Stimulated activated CD8-positive, alpha-beta memory T cell treated with anti-CD3 and anti-CD28 coated beads, Interleukin-2, amount 100 ng/mL, for 1 hour (primary cell): ENCODE results near the gene ITGB2.
A peak's percentile ranks its signal among the peaks of the same experiment; 100 is the strongest.

ENCODE experiments used
- DNase-seq, 2 donors: peaks; one replicate each; pipeline ENCODE4 v3.0.0-alpha.2; 2020; ENCODE audit warnings: low read depth in 2 of 2

The ITGB2 gene

DNA sequence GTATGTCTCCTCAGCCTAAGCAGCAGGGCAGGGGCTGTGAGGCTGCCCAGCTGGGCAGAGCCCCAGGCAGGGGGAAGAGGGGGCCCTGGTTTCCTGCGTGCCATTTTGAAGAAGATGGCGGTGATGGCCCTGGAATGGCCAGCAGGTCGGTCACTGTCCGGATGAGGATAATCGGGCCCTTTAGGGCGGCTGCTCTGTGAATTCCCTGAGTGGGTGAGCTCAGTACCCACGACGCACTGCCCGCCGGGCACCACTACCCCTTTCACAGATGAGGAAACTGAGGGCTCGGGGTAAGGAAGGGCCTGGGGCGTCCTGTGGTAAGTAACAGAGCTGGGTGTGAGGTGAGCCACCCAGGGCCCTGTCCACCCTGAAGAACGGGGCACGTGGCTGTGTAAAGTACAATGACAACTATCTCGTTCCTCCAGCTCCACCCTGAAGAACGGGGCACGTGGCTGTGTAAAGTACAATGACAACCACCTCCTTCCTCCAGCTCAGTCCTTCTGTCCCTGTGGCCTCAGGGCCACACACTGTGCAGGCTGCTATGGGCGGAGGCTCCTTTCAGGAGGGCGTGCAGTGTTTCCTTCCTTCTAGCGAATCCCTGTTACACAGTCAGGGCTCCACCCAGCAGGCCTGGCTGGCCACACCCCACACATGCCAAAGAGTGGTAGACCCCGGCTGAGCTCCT is 23.2 kb downstream of the ITGB2 start:
- no peak for DNase-seq

DNA sequence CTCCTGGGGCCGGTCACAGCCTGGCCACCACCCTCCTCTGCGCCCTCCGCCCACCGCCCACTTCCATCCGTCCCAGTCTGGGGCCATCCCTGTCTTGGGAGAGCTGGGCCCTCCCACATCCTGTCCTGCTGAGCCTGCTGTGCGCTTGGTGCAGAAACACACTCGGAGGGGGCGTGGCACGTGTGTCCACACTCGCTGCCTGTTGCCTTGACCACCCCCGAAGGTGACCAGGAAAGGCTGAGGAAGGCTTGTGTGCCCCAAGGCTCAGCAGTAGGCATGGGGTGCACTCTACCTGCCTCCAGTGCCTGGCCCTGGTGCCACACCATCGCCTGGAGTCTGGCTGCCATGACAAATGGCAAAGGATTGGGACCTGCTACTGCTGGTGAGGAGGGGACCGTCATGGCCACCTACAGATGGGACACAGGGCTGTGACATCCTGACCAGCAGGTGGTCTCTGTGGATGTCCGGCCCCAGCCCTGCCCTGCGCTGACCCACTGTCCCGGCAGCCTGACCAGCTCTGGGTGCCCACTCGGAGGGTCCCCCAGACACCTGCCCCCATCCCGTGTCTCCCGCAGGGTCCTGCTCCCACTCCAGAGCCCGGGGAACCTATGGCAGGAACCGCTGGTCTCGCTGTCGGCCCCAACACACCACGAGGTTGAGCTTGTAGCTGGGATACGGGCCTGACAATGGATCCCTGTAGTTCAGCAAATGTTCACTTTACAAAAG is 24.0 kb downstream of the ITGB2 start:
- DNase-seq = no peak

DNA sequence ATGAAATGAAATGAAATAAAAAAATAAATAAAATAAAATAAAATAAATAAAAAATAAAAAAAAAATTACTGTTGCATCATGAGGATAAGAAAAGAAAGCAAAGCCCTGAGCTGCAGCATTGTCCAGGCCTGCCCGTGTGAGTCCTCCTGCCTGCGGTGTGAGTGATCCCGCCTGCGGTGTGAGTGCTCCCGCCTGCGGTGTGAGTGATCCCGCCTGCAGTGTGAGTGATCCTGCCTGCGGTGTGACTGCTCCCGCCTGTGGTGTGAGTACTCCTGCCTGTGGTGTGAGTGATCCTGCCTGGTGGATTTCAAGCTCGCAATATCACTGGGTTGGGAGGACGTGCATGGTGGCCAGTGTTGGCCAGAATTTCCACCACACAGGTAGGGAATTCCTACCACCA is 24.8 kb downstream of the ITGB2 start:
- DNase-seq = no peak

DNA sequence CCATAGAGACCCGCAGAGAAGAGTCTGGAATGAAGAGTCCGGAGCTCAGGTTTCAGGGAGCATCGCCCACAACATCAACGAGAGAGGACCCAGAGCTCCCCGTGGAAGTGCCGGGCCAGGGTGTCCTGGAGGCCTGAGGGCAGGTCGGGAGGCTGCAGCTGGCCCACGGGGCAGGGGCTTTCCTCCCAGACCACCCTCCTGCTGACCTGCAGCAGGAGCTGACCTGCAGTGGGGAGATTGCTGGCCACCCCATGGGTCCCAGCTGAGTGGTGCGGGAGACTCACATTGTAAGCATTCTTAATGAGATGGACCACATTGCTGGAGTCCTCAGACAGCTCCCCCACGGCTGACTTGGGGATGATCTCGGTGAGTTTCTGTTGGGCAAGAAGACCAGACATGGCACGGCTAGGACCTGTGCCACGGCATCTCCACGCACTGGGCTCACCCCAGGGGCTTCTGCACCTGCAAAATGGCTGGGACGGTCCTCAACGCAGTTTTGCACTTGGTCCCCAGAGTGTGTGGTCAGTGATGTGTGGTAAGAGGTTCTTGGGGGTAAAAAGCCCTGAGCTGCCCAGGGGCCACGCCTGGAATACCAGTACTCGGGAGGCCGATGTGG is 25.9 kb downstream of the ITGB2 start:
- DNase-seq = no peak

DNA sequence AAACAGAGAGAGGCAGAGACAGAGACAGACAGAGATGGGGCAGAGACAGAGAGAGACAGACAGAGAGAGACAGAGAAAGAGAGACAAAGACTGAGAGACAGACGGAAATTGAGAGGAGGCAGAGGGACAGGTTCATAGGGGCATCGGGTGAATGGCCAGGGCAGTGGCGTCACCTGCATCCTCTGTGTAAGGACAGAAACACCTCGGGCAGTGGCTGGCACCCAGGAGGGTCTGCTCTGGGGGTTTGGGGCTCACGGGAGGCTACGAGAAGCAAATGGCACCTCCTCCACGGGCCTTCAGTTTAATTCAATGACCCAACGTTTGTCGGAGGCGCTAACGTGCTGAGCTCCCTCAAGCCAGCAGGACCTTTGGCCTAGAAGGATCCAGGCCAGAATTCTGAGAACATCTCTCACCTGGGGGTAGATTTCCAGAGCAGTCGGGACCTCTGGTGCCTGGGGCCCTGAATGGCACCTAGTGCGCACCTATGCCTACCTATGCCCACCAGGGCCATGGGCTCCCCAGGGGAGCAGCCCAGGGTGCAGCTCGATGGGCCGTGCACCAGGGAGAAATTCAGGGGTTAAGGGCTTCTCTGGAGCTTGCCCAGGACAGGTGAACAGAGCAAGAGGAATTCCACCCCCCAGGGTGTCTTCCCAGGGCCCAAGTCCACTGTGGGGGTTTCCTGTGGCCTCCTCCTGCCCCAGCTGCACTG is 26.6 kb downstream of the ITGB2 start:
- DNase-seq = no peak

DNA sequence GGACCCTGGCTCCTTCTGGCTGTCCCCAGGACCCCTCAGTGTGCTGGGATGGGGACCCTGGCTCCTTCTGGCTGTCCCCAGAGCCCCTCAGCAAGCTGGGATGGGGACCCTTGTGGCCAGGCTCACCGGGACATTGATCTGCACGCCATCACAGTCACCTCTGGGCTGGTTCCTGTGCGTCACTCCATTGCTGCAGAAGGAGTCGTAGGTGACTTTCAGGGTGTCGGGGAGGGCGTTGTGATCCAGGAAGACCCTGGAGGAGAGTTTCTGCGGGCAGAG is 27.5 kb downstream of the ITGB2 start:
- DNase-seq = no peak

DNA sequence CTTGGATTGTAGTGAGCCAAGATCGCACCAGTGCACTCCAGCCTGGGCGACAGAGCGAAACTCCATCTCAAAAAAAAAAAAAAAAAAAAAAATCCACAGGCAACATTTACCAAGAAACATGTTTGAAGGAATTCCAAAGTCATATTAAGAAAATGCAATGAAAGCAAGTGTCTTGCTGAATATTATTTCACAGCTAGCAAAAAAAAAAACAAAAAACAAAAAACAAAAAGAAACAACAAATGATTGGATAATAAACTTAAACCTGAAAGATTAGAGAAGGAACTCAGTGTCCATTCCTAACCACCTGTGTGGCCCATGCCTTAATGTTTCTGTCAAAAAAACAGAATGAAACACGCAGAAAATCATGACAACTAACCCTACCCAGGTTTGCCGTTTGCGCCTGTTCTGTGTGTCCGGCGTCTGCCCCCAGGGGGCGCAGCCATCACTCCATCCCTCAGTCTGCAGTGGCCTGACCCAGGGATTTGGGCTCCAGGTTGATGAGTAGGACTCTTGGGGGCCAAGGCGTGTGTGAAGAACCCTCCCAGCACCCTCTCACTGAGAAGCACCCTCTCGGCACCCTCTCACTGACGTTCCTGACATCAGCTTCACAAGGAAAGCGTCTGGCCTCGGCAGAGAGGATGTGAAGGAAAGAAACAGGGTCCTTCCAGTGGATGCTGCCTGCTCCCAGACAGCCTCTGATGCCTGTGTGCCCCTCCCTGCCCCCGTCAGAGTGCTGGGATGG is 28.0 kb downstream of the ITGB2 start:
- peak; percentile 59 to 72 for DNase-seq

DNA sequence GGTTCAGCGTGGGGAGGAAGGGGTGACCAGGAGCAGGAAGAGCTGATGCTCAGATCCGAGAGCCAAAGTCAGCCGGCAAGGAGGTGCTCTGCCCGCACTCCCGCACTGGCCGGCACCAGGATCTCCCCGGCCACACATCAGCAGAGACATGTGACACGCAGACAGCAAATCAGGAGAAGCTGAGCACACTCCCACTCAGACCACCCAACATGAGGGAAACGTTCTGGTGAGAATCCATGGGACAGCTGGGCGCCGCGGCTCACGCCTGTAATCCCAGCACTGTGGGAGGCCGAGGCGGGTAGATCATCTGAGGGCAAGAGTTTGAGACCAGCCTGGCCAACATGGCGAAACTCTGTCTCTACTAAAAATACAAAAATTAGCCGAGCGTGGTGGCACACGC is 28.6 kb downstream of the ITGB2 start:
- no peak for DNase-seq

DNA sequence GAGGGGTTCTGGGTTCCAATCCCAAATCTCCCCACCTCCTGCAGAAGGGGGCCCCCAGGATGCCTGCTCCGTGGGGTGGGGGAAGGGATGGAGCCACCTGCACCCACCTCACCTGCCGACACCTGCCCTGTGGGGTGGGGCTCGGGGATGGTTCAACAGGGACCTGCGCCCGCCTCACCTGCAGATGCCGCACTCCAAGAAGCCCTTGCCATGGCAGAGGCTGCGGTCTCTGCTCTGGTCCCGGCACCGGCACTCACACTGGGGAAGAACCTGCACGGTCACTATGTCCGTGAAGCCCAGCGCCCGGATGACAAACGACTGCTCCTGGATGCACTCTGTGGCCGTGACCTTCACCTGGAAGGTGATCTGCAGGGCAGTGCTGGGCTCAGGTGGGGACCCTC is 29.1 kb downstream of the ITGB2 start:
- DNase-seq = no peak

DNA sequence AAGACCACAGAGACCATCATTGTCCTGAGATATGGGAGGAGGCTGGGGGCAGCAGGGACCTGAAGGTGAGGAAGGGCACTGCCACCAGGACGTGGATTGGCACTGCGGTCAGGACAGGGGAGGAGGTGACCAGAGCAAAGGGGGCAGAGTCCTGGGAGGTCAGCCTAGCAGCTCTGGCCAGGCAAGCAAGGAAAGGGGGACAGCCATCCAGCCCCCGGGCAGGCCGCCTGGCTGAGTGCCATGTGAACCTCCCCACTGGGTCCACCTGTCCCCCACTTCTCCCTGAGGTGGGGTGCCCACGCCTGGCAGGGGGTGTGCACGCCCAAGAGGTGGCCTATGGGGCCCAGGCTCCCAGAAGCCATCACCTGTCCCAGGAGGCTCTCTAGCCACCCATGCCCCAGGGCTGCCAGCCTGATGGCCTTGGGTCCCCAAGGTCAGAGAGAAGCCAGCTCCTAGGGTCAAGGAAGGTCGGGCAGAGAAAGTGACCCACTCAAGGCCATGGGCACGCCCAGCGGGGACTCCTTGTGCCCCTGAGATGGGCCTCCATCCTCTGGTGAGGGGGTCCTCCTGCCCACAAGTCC is 29.6 kb downstream of the ITGB2 start:
- DNase-seq = no peak

DNA sequence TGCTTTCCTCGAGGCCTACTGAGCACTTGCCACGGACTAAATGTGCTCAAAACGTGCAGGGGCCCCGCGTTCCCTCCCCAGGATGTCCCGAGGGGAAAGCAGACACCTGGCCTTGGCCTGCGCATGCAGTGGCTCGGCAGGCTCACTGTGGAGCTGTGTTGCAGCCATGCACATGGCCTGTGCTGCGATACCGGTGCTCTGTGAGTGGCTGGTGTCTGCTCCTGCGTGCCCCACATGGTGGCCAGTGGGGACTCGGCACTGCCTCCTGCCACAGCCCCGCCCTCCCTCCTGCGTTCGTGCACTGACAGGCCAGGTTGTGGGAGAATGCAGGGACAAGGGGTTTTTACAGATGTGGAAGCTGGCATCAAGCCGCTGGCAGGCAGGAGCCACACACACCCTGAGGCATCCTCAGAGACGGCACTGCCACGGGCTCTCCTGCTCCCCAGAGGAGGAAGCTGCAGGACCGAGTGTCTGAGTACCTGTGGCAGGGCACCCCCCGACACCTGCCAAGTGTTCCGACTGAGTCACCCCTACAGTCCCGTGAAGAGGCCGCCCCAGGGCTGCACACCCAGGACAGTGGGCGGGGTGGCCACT is 30.3 kb downstream of the ITGB2 start:
- no peak for DNase-seq

DNA sequence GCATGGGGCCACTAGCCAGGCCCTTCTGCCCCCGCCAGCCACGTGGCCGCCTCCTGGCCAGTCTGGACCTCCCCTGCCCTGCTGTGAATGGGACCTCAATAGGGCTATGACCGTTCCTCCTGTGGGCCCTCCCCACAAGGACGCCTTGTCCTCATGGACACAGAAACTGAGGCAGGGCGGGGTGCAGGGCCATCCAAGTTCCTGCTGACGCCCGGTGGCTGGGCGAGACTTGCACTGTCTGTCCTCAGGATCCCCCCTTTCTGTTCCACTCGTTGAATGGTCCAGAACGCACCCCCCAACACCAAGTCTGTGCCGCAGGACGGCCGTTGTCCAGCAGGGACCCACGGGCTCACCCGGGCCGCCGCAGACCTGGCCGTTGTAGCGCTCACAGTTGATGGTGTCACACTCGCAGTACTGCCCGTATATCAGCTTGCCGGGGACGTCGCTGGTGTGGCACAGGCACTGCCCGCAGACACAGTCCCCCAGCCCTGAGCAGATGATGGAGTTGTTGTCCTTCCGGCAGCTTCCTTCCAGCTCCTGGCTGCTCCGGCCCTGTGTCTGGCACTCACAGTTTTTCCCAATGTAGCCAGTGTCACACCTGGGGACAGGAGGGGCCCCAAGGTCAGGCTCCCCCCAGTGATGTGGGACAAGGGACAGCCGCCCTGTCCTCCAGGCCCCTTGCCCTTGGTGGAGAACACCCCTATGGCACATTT is 30.9 kb downstream of the ITGB2 start:
- no peak for DNase-seq

DNA sequence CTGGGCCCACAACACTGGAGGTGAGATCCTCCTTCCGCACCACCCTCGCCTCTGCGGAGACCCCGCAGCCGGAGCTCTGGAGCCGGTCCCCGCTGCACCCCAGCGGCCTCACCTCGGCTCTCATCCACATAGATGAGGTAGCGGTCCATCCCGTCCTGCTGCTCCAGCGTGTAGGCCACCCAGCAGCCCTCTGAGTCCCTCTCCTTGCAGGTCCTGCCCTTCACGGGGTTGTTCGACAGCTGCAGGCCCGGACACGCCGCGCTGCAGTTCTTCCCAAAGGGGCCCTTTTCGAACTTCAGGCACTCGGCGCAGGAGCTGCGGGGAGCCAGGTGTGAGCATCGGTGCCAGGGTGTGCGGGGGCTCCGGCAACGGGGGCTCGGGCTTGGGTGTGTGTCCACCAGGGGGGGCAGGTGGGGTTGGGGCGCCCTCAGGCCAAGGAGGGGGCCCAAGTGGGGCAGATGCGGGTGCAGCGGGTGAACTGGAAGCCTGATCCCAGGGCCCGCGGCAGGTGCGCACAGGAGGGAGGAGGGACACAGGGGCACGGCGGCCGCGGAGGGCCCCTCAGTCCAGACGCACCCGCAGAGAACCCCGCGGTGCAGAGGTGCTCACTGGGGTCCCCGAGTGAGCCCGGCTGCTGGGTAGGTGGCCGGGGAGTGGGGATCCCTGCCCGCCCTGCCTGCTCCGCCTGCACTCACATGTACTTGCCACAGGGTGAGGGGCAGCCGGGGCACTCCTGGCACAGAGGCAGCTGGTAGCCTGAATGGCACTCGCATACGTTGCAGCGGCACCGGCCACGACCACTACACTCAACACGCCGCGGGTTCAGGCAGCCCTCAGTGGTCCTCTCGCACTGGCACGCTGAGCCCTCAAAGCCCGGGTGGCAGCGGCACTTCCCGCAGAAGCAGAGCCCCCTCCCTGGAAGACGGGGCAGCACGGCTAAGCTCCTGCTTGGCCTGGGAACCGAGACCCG is 31.8 kb downstream of the ITGB2 start:
- no peak for DNase-seq

DNA sequence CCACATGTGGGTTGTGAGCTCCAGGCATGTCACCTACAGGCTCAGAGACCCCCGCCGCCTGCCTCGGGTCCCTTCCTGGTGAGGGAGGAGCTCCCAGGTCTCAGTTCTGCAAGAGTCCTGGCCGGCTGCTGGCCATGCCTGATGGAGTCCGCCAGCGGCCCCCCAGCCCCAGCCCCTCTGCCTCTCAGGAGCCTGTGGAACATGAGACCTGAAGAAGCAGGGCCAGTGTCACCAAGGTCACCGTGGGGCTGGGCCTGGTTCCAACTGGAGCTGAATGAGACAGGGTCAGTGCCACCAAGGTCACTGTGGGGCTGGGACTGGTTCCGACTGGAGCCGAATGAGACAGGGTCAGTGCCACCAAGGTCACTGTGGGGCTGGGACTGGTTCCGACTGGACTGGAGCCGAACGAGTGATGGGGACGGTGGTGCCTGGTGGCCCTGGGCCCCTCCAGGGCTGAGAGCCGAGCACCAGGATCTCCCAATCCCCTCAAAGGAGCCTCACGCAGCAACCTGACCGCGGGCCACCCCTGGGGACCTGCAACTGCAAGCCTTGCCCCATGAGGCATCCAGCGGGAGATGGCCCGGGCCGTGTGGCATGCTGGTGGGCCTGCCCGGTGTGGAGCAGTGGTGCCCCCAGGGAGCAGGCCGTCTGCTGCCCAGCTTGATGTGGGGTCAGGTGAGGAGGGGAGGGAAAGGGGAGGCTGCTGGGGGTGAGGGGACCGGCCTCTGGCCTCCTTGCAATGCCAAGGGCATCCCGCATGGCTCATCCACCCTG is 32.7 kb downstream of the ITGB2 start:
- no peak for DNase-seq

DNA sequence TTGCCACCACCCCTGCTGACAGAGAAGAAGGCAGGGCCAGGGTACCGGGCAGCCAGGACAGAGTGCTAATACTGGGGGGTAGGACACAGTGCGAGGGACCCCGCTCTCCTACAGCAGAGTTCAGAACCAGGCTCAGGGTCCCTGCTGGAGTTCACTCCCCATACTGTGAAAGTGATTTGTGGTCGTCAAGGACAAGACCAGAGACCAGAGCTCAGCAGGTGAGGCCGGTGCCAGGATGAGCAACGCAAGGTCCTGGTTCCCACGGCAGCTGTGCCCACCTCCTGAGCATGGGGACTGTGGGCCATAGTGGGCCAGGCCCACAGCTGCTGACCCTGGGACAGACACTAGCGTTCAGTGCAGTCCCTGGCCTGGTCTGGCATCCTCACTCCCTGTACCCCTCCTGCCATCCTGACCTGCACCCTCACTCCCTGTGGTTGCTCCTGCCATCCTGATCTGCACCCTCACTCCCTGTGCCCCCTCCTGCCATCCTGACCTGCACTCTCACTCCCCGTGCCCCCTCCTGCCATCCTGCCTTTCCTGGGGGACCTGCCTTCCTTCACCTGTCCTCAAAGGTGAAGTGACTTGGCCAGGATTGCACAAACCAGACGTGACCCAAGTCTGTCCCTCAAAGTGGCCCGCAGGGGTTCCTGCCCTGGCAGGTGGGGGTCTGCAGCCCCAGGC is 33.4 kb downstream of the ITGB2 start:
- no peak for DNase-seq

DNA sequence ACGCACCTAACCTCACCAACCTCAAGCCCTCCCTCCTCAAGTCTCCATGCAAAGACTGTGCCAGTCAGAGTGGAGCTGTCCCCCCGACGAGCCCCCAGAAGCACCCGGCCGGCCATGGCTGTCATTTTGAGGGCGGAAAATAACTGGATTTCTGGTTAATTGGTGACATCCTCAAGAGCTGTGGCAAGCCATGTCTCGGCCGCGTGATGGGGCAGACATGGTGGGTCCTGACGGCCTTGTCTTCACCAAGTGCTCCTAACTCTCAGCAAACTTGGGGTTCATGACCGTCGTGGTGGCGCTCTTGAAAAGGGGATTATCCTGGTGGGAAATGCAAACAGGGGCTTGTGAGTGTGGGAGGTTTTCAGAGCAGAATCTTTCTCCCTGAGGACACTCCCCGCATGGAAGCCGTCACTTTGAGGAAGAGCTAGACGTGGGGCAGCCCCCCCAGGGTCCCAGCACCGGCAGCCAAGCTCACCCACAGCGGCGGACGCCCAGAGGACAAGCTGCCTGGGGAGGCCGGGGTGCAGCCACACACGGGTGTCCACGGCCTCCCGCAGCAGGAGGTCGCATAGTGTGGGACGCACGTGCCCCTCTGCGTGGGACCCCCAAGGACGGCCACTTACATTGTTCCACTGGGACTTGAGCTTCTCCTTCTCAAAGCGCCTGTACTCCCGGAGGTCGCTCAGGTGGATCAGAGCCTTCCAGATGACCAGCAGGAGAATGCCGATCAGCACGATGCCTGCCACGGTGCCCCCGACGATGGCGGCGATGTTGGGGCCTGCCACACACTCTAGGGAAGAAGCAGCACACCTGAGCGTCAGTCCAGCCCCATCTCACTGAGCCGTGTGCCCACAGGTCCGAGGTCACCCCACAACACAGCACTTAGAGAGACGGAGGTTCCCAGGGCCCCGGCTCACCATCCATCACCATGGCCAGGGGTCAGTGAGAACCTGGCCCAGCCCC is 34.3 kb downstream of the ITGB2 start:
- no peak for DNase-seq

DNA sequence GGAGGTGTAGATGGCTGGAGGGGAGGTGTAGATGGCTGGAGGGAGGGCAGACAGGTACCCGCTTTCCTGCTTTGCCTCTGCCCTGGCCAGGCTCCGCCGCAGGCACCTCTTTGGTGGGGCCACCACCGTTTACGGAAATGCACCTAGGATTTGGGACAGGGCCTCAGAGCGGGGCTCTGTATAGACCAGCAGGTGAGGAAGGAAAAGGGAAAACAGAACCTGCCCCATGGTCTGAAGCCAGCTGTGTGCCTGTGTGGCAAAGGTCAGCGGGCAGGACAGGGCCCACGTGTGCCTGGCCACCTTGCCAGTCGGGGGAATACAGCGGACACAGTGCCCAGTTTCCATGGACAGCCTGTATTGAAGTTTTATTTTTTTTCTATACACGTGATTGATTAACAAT is 35.1 kb downstream of the ITGB2 start:
- DNase-seq = no peak
